Esophagus muscularis mucosa (tissue), 4 donors: ENCODE results near the gene GSX2. TPM values are rescaled to one million over a fixed set of nuclear protein-coding genes. Genes with fewer than 3 reads are reported as not detected.
"Not testable (repeated sequence)": the region's sequence is repeated elsewhere in the genome, so short reads cannot be mapped to it uniquely, and the experiment has no call there.

ENCODE experiments used
- DNase-seq: peaks from one replicate; pipeline ENCODE4 v3.0.0-alpha.2; 2017; ENCODE audit errors: extremely low spot score
- H3K27ac ChIP-seq, 4 donors: fragments of 200-600 bp; sonication (generic); replicated peaks in 1 of 4; 1 replicate in 3 of 4; 2 replicates in 1 of 4; pipeline ENCODE4 v1.5.1; 2016 to 2019; ENCODE audit warnings: mild to moderate bottlenecking in 1 of 4
- H3K27me3 ChIP-seq, 4 donors: fragments of 200-600 bp; sonication (generic); one replicate each; pipeline versions ENCODE4 v1.5.1 to v1.6.0; 2016 to 2019
- H3K36me3 ChIP-seq, 4 donors: fragments of 200-600 bp; sonication (generic); one replicate each; pipeline ENCODE4 v1.5.1; 2016 to 2019
- H3K4me1 ChIP-seq, 4 donors: fragments of 200-600 bp; sonication (generic); one replicate each; pipeline ENCODE4 v1.5.1; 2016 to 2019
- H3K4me3 ChIP-seq, 4 donors: fragments of 200-600 bp; sonication (generic); 1 replicate in 2 of 4; 2 replicates in 2 of 4; pipeline ENCODE4 v1.5.1; 2016 to 2019; ENCODE audit warnings: mild to moderate bottlenecking in 4 of 4, moderate library complexity in 1 of 4
- H3K9me3 ChIP-seq, 4 donors: fragments of 200-600 bp; sonication (generic); 1 replicate in 3 of 4; 2 replicates in 1 of 4; pipeline ENCODE4 v1.5.1; 2016 to 2019
- CTCF ChIP-seq, 3 experiments: fragments of 200-600 bp in 2 of 3; fragments of 450-650 bp in 1 of 3; sonication (generic) in 2 of 3; IDR thresholded peaks; one replicate each; pipeline ENCODE4 v1.5.1; 2017 to 2019; ENCODE audit warnings: antibody characterized with exemption in 3 of 3, mild to moderate bottlenecking in 2 of 3, moderate library complexity in 1 of 3
- EP300 ChIP-seq: sonication (generic); formaldehyde crosslinking; IDR thresholded peaks from one replicate; pipeline ENCODE4 v1.6.1; 2017; ENCODE audit warnings: antibody characterized with exemption
- POLR2A ChIP-seq: fragments of 450-650 bp; IDR thresholded peaks from one replicate; pipeline ENCODE4 v1.6.1; 2017; ENCODE audit warnings: antibody characterized with exemption, moderate library complexity, mild to moderate bottlenecking, low read depth
- POLR2AphosphoS5 ChIP-seq, 2 donors: sonication (generic); formaldehyde crosslinking; IDR thresholded peaks; one replicate each; pipeline ENCODE4 v1.6.1; 2017; ENCODE audit warnings: antibody characterized with exemption in 2 of 2
- WGBS: methylation state at CpG from one replicate; pipeline ENCODE4 v1.1.5; 2018; 5-methylcytosine and 5-hydroxymethylcytosine counted together
- intact Hi-C: fragments of 100-400 bp; cut with DNase I; formaldehyde crosslinking; loops from one replicate; pipeline ENCODE4 v1.15.1; 2023
- total RNA-seq, 4 donors: library from RNA; depleted of rRNA; stranded (reverse); fragments of >200 nt; gene quantifications; one replicate each; pipeline versions ENCODE4 v1.1.0 to v1.2.1, GENCODE V29; 2016

The GSX2 gene
- total RNA-seq = not detected

- H3K36me3 ChIP-seq = no peaks in the 10 kb centered on the region
- H3K27ac ChIP-seq = no peak within 1 kb of the TSS
- 0% methylated on average over 15 of the region's 66 CpGs for WGBS
- TF ChIP-seq CTCF (IDR thresholded peaks at IDR 0.05) = no peak
- TF ChIP-seq POLR2AphosphoS5 (IDR thresholded peaks at IDR 0.05) = no peak
- no peak for TF ChIP-seq EP300
- TF ChIP-seq POLR2A = no peak
- intact Hi-C loops = no loop called here
- peaks cover 0 to 100% (median 76%) of the 10 kb centered on the region in 4 donors for H3K27me3 ChIP-seq
- peak within 1 kb of the TSS; percentile 38 to 54 (median 44) for H3K4me3 ChIP-seq
- peaks cover 15 to 41% (median 41%) of the 10 kb centered on the region in 4 donors for H3K4me1 ChIP-seq
- no peaks in the 10 kb centered on the region for H3K9me3 ChIP-seq
- DNase-seq = no peak
These were observed at the start of gene GSX2 for GRCh38 chr4:54099748-54100574. TSS of gene GSX2 (plus strand) at chr4:54100163. CDS start at chr4:54100345, 182 bp downstream.

GRCh38 chr4:54050214-54050904, 49.6 kb upstream of the GSX2 start:
- Histone ChIP-seq H3K4me3 (no peak overlapping the region), H3K9me3 (no peaks in the 10 kb centered on the region), H3K27me3 (no peaks in the 10 kb centered on the region), H3K4me1 (peaks cover 19 to 37% (median 35%) of the 10 kb centered on the region in 4 donors), H3K36me3 (peaks cover 4 to 21% (median 11%) of the 10 kb centered on the region in 4 donors), H3K27ac (no peak overlapping the region)
- no peak for TF ChIP-seq POLR2A
- no peak for TF ChIP-seq CTCF (IDR thresholded peaks at IDR 0.05)
- TF ChIP-seq EP300 = no peak
- TF ChIP-seq POLR2AphosphoS5 (IDR thresholded peaks at IDR 0.05) = no peak
- WGBS = 59% methylated on average over 1 of the region's 1 CpG
- DNase-seq = no peak
- intact Hi-C loops = no loop called here

- WGBS = 82% methylated on average over 5 of the region's 5 CpGs
- H3K4me3 ChIP-seq, DNase-seq, H3K27ac ChIP-seq, intact Hi-C loops, H3K9me3 ChIP-seq, H3K36me3 ChIP-seq, H3K27me3 ChIP-seq: not testable (repeated sequence)
- peaks cover 33 to 59% (median 53%) of the 10 kb centered on the region in 4 donors for H3K4me1 ChIP-seq
These were observed 46.6 kb upstream of the GSX2 start for GRCh38 chr4:54053322-54053721.

- intact Hi-C loops = no loop called here
- Histone ChIP-seq H3K27me3 (no peaks in the 10 kb centered on the region), H3K9me3 (no peaks in the 10 kb centered on the region), H3K4me1 (peaks cover 38 to 70% (median 61%) of the 10 kb centered on the region in 4 donors), H3K36me3 (no peaks in the 10 kb centered on the region), H3K27ac (no peak overlapping the region), H3K4me3 (no peak overlapping the region)
- 96% methylated on average over 2 of the region's 2 CpGs for WGBS
- no peak for TF ChIP-seq POLR2AphosphoS5 (IDR thresholded peaks at IDR 0.05)
- no peak for TF ChIP-seq EP300
- no peak for TF ChIP-seq POLR2A
- TF ChIP-seq CTCF (IDR thresholded peaks at IDR 0.05) = no peak
- no peak for DNase-seq
These were observed 45.5 kb upstream of the GSX2 start for GRCh38 chr4:54054501-54054900.

GRCh38 chr4:54055494-54055893, 44.5 kb upstream of the GSX2 start:
- Histone ChIP-seq H3K27me3 (no peaks in the 10 kb centered on the region), H3K36me3 (no peaks in the 10 kb centered on the region), H3K4me1 (peaks cover 33 to 75% (median 61%) of the 10 kb centered on the region in 4 donors), H3K27ac (no peak overlapping the region), H3K9me3 (no peaks in the 10 kb centered on the region), H3K4me3 (no peak overlapping the region)
- intact Hi-C loops = no loop called here
- 97% methylated on average over 1 of the region's 1 CpG for WGBS
- DNase-seq = no peak
- TF ChIP-seq POLR2AphosphoS5 (IDR thresholded peaks at IDR 0.05) (no peak), EP300 (no peak), POLR2A (no peak), CTCF (IDR thresholded peaks at IDR 0.05) (no peak)
